ENCODE results near the gene PPFIA4.

The PPFIA4 gene

DNA sequence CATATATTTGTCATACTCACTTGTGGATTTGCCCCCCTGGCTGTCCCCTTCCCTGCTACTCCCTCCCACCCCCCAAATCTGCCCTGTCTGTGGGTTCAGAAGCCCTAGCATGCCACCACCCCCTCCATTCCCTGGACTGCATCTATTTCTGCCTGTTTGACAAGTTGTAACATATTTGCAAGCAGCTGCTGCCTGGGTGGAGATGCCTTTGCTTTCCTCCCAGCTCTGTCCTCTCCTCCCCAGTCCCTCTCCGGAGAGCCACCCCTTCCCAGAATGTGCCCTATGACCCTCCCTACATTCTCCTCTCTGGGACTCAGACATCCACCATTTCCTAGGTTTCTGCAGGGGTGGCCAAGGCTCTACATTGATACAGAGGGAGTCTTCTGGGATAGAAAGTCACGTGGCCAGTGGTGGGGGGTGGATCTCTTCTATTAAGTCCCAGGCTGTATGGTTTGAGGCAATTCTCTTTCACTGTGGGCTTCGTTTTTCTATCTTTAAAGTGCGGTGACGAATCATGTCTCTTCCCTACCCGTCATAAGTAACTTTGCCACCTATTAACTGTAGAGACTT is 65.6 kb downstream of the PPFIA4 start:
- no peak overlapping the region for H3K4me2 ChIP-seq (ENCODE audit: low read depth, low read length)
- TF ChIP-seq CTCF (IDR thresholded peaks at IDR 0.05; ENCODE audit: low read length) (no peak), EZH2phosphoT487 (IDR thresholded peaks at IDR 0.05; ENCODE audit: low read length) (no peak), EZH2 (optimal IDR thresholded peaks at IDR 0.05; ENCODE audit: low read depth, low read length) (no peak)
- no peak for DNase-seq
- no peaks in the 10 kb centered on the region for H3K36me3 ChIP-seq (replicated peaks; ENCODE audit: insufficient read depth, low read length)
- H2AFZ ChIP-seq (ENCODE audit: low read length), result no peak overlapping the region
- H3K4me1 ChIP-seq (ENCODE audit: low read length), result no peaks in the 10 kb centered on the region
- H3K79me2 ChIP-seq (ENCODE audit: low read length), result no peaks in the 10 kb centered on the region
- H3K9me2 ChIP-seq (replicated peaks; ENCODE audit: insufficient read depth, low read length), result no peaks in the 10 kb centered on the region
- no peak overlapping the region for H3K9ac ChIP-seq (ENCODE audit: low read length)
- no peaks in the 10 kb centered on the region for H4K20me1 ChIP-seq (ENCODE audit: insufficient read depth, low read length)
- no peaks in the 10 kb centered on the region for H3F3A ChIP-seq (ENCODE audit: insufficient read depth, low read length)
- no peak overlapping the region for H3K4me3 ChIP-seq (ENCODE audit: low read length)
- no peak overlapping the region for H3K27ac ChIP-seq (ENCODE audit: low read length)
- no peaks in the 10 kb centered on the region for H3K9me3 ChIP-seq (replicated peaks; ENCODE audit: insufficient read depth, low read length)
- H3K27me3 ChIP-seq (replicated peaks; ENCODE audit: insufficient read depth, low read length), result no peaks in the 10 kb centered on the region; the same call in 1 of the 2 replicates

DNA sequence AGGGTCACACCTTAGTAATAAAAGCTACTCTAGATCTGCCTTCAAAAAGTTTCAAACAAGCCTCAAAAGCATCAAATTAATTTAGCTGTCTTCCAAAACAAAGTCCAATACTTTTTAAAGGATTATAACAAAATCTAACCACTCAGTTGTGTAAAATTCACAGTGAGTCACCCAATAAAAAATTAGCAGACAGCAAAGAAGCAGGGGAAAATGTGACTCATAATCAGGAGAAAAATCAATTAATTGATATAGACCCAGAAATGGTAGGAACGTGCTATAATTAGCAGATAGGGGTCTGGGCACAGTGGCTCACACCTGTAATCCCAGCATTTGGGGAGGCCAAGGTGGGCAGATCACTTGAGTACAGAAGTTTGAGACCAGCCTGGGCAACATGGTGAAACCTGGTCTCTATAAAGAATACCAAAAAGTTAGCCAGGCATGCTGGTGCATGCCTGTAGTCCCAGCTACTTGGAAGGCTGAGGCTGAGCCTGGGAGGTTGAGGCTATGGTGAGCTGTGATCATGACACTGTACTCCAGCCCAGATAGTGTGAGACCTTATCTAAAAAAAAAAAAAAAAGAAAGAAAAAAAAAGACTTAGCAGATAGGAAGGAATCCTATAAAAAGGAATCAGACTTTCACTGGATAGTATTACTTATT is 67.6 kb downstream of the PPFIA4 start:
- no peak for DNase-seq
- H4K20me1 ChIP-seq (ENCODE audit: insufficient read depth, low read length), result no peaks in the 10 kb centered on the region

DNA sequence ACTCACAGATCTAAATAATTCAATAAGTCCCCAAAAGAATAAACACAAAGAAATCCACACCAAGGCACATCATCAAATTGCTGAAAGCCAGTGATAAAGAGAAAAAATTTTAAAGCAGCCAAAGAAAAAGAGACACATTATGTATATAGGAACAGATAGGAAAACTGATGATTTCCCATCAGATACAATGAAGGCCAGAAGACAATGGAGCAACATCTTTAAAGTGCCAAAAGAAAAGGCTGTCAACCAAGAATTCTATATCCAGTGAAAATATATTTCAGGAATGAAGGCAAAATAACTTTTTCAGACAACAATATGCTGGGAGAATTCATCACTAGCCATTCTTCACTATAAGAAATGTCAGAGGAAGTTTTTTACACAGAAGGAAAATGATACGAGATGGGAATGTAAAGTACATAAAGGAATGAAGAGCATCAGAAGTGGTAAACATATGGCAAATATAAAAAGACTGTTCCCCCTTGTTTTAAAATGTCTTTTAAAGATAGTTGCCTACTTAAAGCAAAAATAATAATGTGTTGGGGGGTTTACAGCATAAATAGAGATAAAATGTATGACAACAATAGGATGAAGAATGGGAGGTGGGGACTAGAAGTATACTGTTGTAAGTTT is 68.9 kb downstream of the PPFIA4 start:
- no peak for TF ChIP-seq EZH2 (optimal IDR thresholded peaks at IDR 0.05; ENCODE audit: low read depth, low read length)
- TF ChIP-seq EZH2phosphoT487 (IDR thresholded peaks at IDR 0.05; ENCODE audit: low read length), result no peak
- TF ChIP-seq CTCF (IDR thresholded peaks at IDR 0.05; ENCODE audit: low read length), result no peak
- no peak overlapping the region for H3K4me2 ChIP-seq (ENCODE audit: low read depth, low read length)
- H3K27ac ChIP-seq (ENCODE audit: low read length), result no peak overlapping the region
- H3K27me3 ChIP-seq (replicated peaks; ENCODE audit: insufficient read depth, low read length), result no peaks in the 10 kb centered on the region
- no peak overlapping the region for H2AFZ ChIP-seq (ENCODE audit: low read length)
- no peak for DNase-seq
- no peaks in the 10 kb centered on the region for H3K9me3 ChIP-seq (replicated peaks; ENCODE audit: insufficient read depth, low read length)
- H3K79me2 ChIP-seq (ENCODE audit: low read length), result no peaks in the 10 kb centered on the region
- H3F3A ChIP-seq (ENCODE audit: insufficient read depth, low read length), result no peaks in the 10 kb centered on the region
- H3K9ac ChIP-seq (ENCODE audit: low read length), result no peak overlapping the region
- no peak overlapping the region for H3K4me3 ChIP-seq (ENCODE audit: low read length)
- H3K9me2 ChIP-seq (replicated peaks; ENCODE audit: insufficient read depth, low read length), result no peaks in the 10 kb centered on the region
- H3K4me1 ChIP-seq (ENCODE audit: low read length), result no peaks in the 10 kb centered on the region
- no peaks in the 10 kb centered on the region for H3K36me3 ChIP-seq (replicated peaks; ENCODE audit: insufficient read depth, low read length)
- no peaks in the 10 kb centered on the region for H4K20me1 ChIP-seq (ENCODE audit: insufficient read depth, low read length)

More for the DNA sequence above, 67.6 kb downstream of the PPFIA4 start:
- H3K9me2 ChIP-seq (replicated peaks; ENCODE audit: insufficient read depth, low read length), result no peaks in the 10 kb centered on the region
- no peaks in the 10 kb centered on the region for H3K9me3 ChIP-seq (replicated peaks; ENCODE audit: insufficient read depth, low read length)
- TF ChIP-seq CTCF (IDR thresholded peaks at IDR 0.05; ENCODE audit: low read length) (no peak), EZH2phosphoT487 (IDR thresholded peaks at IDR 0.05; ENCODE audit: low read length) (no peak), EZH2 (optimal IDR thresholded peaks at IDR 0.05; ENCODE audit: low read depth, low read length) (no peak)
- no peaks in the 10 kb centered on the region for H3K36me3 ChIP-seq (replicated peaks; ENCODE audit: insufficient read depth, low read length)
- H3K9ac ChIP-seq (ENCODE audit: low read length), result no peak overlapping the region
- H2AFZ ChIP-seq (ENCODE audit: low read length), result no peak overlapping the region
- H3F3A ChIP-seq (ENCODE audit: insufficient read depth, low read length), result no peaks in the 10 kb centered on the region
- no peak overlapping the region for H3K4me3 ChIP-seq (ENCODE audit: low read length)
- no peak overlapping the region for H3K27ac ChIP-seq (ENCODE audit: low read length)
- H3K79me2 ChIP-seq (ENCODE audit: low read length), result no peaks in the 10 kb centered on the region
- H3K4me2 ChIP-seq (ENCODE audit: low read depth, low read length), result no peak overlapping the region
- no peaks in the 10 kb centered on the region; the same call in 1 of the 2 replicates for H3K27me3 ChIP-seq (replicated peaks; ENCODE audit: insufficient read depth, low read length)
- no peaks in the 10 kb centered on the region for H3K4me1 ChIP-seq (ENCODE audit: low read length)

Measured in MM.1S (cell line).